Endometrium (tissue), 2 donors: ENCODE data around the gene AGTPBP1.
"Not testable (repeated sequence)": the region's sequence is repeated elsewhere in the genome, so short reads cannot be mapped to it uniquely, and the experiment has no call there.

Experiments used
- FAIRE-seq: peaks from 2 replicates; lab custom pipeline; 2012; peaks lifted over from hg19 to GRCh38; lab: Jason Lieb, UNC
- donor health status: control.
- donor health status: control.

Gene AGTPBP1

DNA sequence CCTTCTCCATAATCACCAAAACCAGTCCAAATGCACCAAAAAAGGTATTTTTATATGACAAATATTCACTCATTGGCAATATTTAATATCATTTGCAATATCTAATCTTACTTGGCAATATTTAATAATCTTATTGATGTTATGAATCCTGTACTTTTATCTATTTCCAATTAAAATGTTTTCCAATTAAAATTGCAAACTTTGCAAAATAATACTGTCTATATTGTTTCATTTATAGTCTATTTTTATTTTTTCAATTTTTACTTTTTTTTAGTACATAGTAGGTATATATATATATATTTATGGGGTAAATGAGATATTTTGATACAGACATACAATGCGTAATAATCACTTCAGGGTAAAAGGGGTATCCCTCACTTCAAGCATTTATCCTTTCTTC, 109.9 kb downstream of the AGTPBP1 start:
- FAIRE-seq = no peak

DNA sequence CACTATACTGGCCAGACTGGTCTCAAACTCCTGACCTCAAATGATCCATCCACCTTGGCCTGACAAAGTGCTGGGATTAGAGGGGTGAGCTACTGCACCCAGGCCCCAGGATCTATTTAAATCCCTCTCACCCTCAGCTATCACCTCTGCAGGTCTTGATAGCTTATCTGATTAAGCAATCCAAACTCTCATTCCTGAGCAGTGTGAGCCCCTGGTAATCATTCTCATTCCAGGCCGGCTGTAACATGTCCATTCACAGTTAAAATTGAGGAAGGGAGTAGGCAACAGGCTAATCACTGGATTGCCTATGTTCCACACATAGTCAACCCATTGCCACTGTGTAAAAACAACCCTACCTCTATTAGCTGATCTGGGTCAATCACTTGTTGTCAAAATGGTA, 111.1 kb downstream of the AGTPBP1 start:
- FAIRE-seq = no peak

DNA sequence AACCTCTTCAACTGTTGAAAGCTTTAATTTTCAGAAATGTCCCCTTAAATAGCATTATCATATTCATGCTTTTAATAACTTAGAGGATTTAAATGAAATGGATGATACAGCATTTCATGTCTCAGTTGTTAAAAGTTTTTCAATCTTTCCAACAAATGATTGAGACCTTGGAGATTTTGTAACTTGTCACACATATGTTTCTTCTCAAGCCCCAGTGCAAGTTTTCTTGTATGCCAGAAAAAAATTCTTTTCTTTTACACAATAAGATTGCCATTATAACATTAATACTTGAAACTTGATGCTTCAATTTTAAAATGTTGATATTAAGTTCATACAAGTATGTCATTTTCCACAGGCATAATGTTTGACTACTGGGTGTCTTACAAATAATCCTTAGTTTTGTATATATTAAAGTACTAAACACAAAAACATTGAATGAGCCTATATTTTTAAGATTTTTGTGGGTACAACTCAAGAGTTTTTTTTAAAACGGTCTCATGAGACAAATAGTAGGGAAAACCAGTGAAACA, 124.5 kb downstream of the AGTPBP1 start:
- no peak for FAIRE-seq

DNA sequence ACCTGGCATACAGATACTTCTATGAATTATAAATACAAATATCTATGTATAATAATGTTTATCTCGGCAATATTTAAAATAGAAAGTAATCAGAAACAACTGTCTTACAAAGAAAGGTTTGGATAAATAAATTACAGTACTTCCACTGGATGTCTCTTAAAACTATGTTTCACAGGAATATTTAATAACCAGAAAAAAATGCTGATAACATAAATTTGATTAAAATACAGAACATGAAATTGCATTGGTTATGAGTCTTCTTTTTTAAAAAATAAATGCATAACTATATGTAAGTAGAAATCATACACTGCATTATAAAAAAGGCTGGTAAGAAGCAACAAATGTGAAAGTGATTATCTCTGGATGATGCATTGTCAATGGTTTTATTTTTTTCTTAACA, 126.0 kb downstream of the AGTPBP1 start:
- peak; percentile 37 for FAIRE-seq

DNA sequence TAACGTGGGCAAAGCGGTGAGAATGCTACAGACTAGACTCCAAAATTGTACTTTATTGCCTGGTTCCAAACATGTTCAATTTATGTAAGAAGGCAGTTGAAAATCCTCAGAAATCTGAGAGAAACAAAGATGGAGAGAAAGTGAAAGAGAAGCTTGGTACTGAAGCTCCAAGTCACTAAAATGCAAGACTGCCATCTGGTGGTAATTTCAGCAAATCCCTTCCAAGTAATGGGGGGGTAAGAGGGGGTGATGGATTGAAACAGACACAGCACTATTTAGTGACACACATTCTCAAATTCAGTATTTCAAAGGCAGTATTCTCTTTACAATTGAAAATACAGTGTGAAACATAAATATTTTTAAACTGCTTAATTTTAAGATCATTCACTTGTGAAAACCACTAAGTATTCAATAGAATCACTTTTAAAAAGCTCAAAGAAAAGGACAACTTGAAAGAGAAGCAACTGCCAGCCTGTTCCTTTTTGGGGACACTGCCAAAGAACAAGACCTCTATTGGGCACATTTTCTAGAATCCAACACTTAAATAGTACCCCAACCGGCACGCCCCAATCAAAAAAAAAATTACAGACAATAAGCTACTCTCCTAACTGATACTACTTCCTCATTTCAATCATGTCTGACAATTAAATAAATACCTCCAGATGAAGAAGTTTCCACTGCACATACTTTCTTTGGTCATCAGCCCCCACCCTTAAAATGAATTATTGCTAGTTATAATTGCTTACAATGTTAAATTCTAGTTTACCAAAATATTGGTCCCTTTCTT, 131.5 kb downstream of the AGTPBP1 start:
- peak; percentile 82 for FAIRE-seq

DNA sequence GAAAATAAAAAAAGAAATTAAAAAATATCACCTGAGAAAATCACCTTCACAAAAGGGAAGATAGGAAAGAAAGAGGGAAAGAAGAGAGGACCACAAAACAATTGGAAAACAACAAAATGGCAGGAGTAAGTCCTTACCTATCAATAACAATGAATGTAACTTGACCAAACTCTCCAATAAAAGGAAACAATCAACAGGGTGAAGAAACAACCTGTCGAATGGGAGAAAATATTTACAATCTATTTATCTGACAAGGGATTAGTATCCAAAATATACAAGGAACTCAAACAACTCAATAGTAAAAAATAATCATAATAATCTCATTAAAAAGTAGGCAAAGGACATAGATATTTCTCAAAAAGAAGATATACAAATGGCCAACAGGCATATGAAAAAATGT, 135.8 kb downstream of the AGTPBP1 start:
- no peak for FAIRE-seq

DNA sequence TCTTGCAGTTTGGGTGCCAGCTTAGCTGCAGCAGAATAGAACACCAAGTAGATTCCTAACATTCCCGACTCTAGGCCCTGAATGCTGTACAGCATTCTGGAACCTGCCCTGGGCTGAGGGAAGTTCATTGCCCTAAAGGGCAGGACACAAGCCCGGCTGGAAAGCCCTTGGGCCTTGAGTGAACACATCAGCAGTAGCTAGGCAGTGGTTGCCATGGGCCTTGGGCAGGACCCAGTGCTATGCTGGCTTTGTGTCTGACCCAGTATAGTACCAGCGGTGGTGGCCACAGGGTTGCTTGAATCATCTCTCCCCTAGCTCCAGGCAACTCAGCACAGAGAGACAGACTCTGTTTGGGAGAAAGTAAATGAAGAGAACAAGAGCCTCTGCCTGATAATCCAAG, 137.8 kb downstream of the AGTPBP1 start:
- no peak for FAIRE-seq

DNA sequence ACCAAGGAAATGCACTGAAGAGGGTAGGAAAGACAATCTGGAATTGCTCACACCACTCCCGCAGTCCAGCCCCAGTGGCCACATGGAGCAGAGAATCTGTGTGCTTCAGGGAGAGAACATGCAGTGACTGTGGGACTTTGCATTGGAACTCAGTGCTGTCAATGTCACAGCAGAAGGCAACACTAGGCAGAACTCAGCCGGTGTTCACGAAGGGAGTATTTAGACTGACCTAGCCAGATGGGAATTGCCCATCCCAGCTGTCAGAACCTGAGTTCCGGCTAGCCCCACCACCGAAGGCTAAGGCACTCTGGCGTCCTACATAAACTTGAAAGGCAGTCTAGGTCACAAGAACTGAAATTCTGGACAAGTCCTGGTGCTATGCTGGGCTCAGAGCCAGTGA, 139.0 kb downstream of the AGTPBP1 start:
- no peak for FAIRE-seq

DNA sequence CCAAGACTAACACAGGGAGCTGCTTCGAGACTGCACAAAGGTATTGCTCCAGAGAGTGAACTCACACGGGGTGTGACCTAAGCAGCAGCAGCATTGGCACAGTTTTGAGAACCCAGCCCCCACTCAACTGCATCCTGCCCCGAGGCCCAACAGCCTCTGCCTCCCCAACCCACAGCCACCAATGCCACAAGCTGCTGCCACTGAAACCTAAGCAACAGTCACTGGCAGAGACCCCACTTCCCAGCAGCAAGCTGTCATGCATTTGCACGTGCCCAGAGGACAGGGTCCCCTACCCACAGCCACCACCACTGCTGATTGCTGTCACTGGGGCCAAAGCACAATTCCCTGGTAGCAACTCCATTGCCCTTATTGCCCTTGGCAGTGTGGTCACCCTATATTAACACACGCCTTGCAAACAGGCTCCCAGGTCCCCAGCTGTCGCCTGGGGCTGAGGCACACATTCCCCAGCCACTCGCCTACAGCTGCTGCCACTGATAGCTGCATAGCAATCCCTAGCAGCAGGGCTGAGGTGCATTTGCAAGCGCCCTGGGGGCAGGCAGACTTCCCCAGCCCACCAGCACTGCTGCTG, 141.0 kb downstream of the AGTPBP1 start:
- FAIRE-seq = no peak

DNA sequence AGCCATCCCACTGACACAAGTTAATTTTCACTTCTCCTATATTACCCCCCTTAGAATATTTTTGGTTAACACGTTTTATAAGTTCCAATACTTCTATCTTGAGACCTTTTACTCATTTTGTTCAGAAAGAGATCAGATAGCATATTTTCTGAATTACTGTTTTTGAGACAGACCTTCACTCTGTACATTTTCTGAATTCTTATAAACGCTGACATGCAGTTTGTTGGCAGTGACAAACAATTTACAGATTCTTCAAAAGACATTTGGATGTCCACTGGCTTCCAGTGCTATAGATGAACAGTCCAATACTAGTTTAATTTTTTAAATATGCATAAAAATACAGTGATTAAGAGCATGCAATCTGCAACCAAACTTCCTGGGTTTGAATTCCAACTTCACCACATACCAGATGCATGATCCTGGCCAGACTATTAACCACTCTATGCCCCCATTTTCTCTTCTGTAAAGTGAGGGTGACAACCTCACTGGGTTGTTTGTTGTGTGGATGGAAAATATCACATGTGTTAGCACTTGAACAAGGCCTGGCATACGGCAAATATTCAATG, 142.1 kb downstream of the AGTPBP1 start:
- no peak for FAIRE-seq

DNA sequence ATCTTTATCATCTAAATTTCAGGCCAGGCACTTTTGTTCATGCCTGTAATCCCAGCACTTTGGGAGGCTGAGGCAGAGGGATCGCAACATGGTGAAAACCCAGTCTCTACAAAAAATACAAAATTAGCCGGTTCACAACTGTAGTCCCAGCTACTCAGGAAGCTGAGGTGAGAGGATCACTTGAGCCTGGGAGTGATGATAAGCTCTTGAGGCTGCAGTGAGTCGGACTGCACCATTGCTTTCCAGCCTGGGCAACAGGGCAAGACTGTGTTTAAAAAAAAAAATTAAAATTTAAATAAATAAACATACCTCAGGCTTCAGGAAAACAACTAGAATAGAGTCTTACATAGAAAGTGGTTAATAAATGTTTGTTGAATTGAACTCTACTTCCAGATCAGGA, 147.4 kb downstream of the AGTPBP1 start:
- no peak for FAIRE-seq

DNA sequence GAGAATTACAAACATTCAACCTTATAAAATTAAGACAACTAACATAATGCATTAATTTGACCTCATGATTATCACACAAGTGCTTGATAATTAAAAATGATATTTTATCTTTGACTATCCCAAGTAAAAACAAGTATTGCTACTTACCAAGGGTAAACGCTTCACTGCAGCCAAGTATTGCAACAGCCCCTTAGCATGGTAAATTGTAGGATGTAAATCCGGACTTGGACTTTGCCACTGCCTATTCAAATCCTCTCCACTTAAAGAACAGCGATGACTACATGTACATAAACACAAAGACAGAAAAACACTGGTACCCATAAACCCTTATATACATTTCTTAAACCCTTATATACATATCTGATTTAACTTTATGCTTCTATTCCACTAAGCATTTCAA, 155.1 kb downstream of the AGTPBP1 start:
- no peak for FAIRE-seq

DNA sequence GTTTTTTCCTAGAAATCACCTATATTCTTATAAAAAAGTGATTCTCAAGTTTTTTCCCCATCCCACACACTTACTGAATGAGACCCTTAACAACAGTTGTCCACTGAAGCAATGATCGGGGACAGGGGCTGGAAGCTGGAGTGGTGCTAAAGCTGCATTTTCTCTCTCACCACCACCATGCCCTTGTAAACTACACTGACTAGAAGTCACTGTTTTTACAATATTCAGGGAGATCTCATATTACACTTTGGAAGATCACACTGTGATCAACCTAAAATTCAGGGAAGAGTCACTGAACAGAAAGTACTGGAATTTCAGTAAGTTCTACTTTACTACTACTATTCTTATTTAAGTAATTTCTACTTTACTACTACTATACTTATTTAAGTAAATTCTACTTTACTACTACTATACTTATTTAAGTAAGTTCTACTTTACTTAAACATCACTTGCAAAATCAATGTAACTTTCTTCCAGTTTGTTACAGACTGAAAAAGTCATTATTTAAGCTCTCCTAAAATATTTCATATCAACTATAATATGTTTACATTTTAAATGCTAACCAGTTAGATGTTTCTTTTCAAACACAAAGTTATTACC, 164.3 kb downstream of the AGTPBP1 start:
- no peak for FAIRE-seq

DNA sequence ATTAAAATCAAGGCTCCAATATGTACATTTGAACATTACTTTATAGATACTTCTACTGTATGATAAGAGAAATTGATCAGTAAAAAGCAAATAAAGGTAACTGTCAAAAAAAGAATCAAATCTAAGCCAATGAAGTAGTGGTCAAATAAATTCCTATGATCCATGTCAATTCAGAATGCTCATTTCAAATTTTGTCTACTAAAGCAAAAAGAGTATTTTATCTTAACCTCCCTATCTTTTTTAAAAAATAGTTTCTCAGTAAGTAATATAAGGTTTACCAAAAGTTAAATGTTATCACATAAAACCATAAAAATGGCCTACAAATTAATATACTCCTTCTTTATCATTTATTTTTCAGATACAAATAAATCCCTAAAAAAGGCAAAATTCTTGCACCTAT, 165.9 kb downstream of the AGTPBP1 start:
- FAIRE-seq = no peak

DNA sequence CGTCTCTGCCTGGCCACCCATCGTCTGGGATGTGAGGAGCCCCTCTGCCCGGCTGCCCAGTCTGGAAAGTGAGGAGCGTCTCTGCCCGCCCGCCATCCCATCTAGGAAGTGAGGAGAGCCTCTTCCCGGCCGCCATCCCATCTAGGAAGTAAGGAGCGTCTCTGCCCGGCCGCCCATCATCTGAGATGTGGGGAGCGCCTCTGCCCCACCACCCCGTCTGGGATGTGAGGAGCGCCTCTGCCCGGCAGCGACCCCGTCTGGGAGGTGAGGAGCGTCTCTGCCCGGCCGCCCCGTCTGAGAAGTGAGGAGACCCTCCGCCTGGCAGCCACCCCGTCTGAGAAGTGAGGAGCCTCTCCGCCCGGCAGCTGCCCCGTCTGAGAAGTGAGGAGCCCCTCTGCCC, 168.2 kb downstream of the AGTPBP1 start:
- not testable (repeated sequence) for FAIRE-seq

DNA sequence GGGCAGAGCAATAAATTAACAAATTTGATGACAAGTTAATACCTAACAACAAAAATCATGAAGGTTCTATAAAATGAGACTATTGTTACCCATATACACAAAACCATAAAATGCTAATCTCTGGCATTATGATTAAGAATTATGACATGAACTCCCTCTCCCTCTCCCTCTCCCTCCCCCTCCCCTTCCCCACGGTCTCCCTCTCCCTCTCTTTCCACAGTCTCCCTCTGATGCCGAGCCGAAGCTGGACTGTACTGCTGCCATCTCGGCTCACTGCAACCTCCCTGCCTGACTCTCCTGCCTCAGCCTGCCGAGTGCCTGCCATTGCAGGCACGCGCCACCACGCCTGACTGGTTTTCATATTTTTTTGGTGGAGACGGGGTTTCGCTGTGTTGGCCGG, 168.8 kb downstream of the AGTPBP1 start:
- not testable (repeated sequence) for FAIRE-seq

DNA sequence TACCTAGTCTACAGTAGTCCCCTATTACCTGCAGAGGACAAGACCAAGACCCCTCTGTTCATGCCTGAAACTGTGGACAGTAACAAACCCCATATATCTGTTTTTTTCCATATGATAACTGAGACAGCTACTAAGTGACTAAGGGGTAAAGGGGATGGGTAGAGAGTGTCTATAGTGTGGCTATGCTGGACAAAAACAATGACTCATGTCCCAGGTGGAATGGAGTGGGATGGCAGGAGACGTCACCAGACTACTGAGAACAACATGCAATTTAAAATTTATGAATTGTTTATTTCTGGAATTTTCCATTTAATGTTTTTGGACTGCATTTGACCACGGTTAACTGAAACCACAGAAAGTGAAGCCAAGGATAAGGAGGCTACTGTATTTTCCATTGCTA, 171.8 kb downstream of the AGTPBP1 start:
- no peak for FAIRE-seq

DNA sequence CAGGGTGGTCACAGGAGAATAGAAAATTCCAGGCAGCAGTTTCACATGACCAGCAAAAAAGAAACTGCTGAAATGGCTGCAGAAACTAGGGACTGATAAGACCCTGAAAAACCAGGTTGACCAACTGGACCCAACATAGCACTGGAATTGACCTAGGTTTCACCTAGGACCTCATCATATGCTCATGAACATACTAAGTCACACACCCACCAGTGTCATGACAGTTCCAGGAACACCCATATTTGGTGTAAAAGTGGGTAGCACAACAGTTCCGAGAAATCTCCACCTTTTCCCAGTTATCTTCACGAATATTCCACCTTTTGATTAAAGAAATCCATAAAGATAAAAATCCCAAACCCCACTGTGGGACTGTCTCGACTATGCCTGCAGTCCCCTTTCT, 182.2 kb downstream of the AGTPBP1 start:
- FAIRE-seq = no peak

DNA sequence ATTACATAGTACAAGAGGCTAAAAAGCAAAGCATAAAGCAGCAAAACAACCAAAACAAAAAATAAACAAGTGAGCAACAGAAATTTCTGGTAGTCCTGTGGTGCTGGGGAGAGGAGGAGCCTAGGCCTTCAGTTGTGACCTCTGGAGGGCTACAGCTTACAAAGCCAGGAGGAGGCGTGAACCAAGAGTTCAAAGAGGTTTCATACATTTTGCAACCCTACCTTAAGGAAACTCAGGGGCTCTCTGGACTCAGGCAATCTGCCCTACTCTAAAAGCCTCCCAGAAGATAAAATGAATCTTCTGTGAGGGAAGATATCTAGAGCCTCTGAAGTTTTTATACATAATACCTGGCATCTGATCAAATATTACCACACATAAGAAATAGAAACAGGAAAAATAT, 187.4 kb downstream of the AGTPBP1 start:
- no peak for FAIRE-seq

DNA sequence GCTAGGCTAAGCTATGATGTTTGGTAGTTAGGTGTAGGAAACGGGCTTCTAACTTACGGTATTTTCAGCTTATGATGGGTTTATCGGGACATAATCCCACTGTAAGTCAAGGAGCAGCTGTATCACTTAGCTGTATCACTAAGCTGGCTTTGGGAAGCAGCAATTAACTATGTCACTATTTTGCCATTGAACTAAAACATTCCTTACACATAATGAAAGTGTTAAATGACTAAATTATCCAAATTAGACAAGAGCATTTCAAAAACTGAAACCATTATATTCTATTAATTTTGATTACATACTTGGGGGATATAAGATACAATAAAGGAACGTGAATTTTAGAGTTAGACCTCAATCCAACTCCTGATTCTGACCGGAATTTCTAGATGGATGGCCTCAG, 188.3 kb downstream of the AGTPBP1 start:
- FAIRE-seq = no peak

DNA sequence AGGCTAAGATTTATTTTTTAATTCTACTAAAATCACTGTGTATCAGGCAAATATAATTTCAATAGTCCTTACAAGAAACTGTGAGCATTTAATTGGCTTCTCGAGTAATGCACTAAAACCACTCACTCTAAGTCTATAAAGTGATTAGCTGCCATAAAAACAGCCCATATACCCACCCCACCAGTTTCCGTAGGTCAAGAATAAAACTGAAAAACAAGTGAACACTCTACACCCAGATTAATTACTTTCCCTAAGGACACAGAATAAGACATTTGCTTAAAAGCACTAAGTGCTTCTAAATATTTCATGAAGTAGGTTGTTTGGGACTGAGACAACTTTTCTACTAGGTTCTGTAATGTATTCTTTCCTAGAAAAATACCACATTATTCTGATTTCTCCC, 194.2 kb downstream of the AGTPBP1 start:
- FAIRE-seq = no peak

DNA sequence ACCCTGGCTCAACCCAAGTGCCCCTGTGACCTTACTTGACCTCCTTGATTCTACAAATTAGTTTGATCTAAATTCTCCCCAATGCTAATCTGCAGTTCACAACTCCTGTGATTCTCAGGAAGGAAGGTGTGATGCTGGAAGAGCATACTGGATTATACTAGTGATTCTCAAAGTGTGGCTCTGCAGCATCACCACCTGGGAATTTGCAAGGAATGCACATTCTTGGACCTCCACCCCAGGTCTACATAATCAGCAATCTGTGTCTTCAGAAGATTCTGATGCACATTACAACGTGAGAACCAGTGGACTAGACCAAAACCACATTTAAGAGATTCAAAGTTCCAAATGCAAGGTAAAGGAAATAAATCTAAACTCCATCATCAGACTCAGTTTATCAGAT, 198.6 kb downstream of the AGTPBP1 start:
- FAIRE-seq = no peak

DNA sequence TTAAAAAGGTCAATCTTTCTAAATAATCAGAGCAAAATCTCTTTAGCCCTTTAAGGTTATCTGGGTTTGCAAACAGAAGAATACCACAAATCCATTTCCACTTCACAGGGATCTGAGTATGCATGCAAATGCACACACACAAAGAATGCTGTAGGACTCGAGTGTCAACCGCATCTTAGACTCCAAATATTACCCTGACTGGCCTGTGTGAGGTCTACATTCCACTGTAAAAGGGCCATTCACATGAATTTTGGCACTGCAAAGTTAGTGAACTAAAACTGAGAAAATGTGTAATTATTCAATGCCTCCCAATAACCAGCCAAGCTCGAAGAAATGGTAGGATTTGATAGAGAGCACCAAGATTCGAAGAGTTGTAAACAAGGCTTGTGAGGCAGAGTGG, 199.9 kb downstream of the AGTPBP1 start:
- no peak for FAIRE-seq
